SH-SY5Y (cell line): ENCODE results near the gene MRPL42.

ENCODE experiments used
- GATA2 ChIP-seq: IDR thresholded peaks from 2 replicates; pipeline ENCODE4 v1.6.1; 2011; ENCODE audit warnings: mild to moderate bottlenecking, low read depth, low read length
- GATA3 ChIP-seq: IDR thresholded peaks from 2 replicates; pipeline ENCODE4 v1.6.1; 2011; ENCODE audit warnings: low read depth, mild to moderate bottlenecking, low read length, moderate library complexity

GRCh38 chr12:93509506-93509905 lies 42.2 kb downstream of the MRPL42 start:
- TF ChIP-seq GATA2 (no peak), GATA3 (no peak)
